Astrocyte (in vitro differentiated cells and primary cell): ENCODE measurements around the gene SPRED3. TPM values are rescaled to one million over a fixed set of nuclear protein-coding genes. Genes with fewer than 3 reads are reported as not detected.

ENCODE experiments used
- DNase-seq: peaks from one replicate; pipeline ENCODE4 v3.0.0-alpha.2; 2010; ENCODE audit warnings: low read depth
- FAIRE-seq: peaks from 2 replicates; lab custom pipeline; 2011; peaks lifted over from hg19 to GRCh38; lab: Jason Lieb, UNC
- H2AFZ ChIP-seq: 2 replicates; pipeline ENCODE4 v1.6.0; 2012; ENCODE audit warnings: low read depth, low read length, inconsistent platforms
- H3K27ac ChIP-seq: 2 replicates; pipeline ENCODE4 v1.5.1; 2011; ENCODE audit warnings: low read depth, low read length, inconsistent platforms
- H3K27me3 ChIP-seq: 2 replicates; pipeline ENCODE4 v1.6.0; 2011; ENCODE audit warnings: low read length, inconsistent platforms; ENCODE audit not compliant: insufficient read depth
- H3K36me3 ChIP-seq: 2 replicates; pipeline ENCODE4 v1.5.1; 2011; ENCODE audit warnings: low read length, inconsistent platforms; ENCODE audit not compliant: insufficient read depth
- H3K4me1 ChIP-seq: 2 replicates; pipeline ENCODE4 v1.5.1; 2011; ENCODE audit warnings: low read length, inconsistent platforms; ENCODE audit not compliant: insufficient read depth
- H3K4me2 ChIP-seq: 2 replicates; pipeline ENCODE4 v1.6.0; 2012; ENCODE audit warnings: low read length, inconsistent platforms
- H3K4me3 ChIP-seq: 2 replicates; pipeline ENCODE4 v1.5.1; 2011; ENCODE audit warnings: low read depth, mild to moderate bottlenecking, low read length, inconsistent platforms; ENCODE audit not compliant: insufficient read depth
- H3K79me2 ChIP-seq: 2 replicates; pipeline ENCODE4 v1.6.0; 2012; ENCODE audit warnings: mild to moderate bottlenecking, low read length, inconsistent platforms; ENCODE audit not compliant: insufficient read depth
- H3K9ac ChIP-seq: 2 replicates; pipeline ENCODE4 v1.6.0; 2012; ENCODE audit warnings: mild to moderate bottlenecking, low read length, inconsistent platforms
- H3K9me3 ChIP-seq: 2 replicates; pipeline ENCODE4 v1.5.1; 2012; ENCODE audit warnings: low read depth, mild to moderate bottlenecking, low read length, inconsistent platforms; ENCODE audit not compliant: insufficient read depth
- H4K20me1 ChIP-seq: 2 replicates; pipeline ENCODE4 v1.6.0; 2012; ENCODE audit warnings: low read length, inconsistent platforms; ENCODE audit not compliant: insufficient read depth
- H3K27ac Mint-ChIP-seq: one replicate; pipeline ENCODE4 v1.8.0; 2021; ENCODE audit warnings: mild to moderate bottlenecking, mixed read lengths; ENCODE audit not compliant: unreplicated experiment
- H3K27me3 Mint-ChIP-seq: one replicate; pipeline ENCODE4 v1.8.0; 2021; ENCODE audit warnings: low read depth, mixed read lengths; ENCODE audit not compliant: unreplicated experiment
- H3K36me3 Mint-ChIP-seq: one replicate; pipeline ENCODE4 v1.8.0; 2021; ENCODE audit warnings: low read depth, mixed read lengths; ENCODE audit not compliant: unreplicated experiment
- H3K4me1 Mint-ChIP-seq: one replicate; pipeline ENCODE4 v1.8.0; 2021; ENCODE audit warnings: low read depth, mixed read lengths; ENCODE audit not compliant: unreplicated experiment
- H3K4me3 Mint-ChIP-seq: one replicate; pipeline ENCODE4 v1.8.0; 2021; ENCODE audit warnings: mild to moderate bottlenecking, moderate library complexity, mixed read lengths; ENCODE audit not compliant: unreplicated experiment
- H3K9me3 Mint-ChIP-seq: one replicate; pipeline ENCODE4 v1.8.0; 2021; ENCODE audit warnings: mild to moderate bottlenecking, mixed read lengths; ENCODE audit not compliant: unreplicated experiment
- EZH2 ChIP-seq: IDR thresholded peaks from 2 replicates; pipeline ENCODE4 v1.6.1; 2012; ENCODE audit warnings: mild to moderate bottlenecking, low read length, inconsistent platforms; ENCODE audit not compliant: insufficient read depth
- total RNA-seq: library from RNA; stranded (reverse); gene quantifications from 2 replicates; pipeline ENCODE4 v1.2.1, GENCODE V29; 2021
- TF ChIP-seq, protein P1 (sequence below): IDR thresholded peaks from 2 replicates; pipeline ENCODE4 v1.5.1; 2011; ENCODE audit warnings: low read depth, mild to moderate bottlenecking, inconsistent platforms, low read length, moderate library complexity; ENCODE audit not compliant: insufficient read depth

Gene SPRED3
- total RNA-seq, 1 donor from 2014 or later = 19.0 TPM

DNA sequence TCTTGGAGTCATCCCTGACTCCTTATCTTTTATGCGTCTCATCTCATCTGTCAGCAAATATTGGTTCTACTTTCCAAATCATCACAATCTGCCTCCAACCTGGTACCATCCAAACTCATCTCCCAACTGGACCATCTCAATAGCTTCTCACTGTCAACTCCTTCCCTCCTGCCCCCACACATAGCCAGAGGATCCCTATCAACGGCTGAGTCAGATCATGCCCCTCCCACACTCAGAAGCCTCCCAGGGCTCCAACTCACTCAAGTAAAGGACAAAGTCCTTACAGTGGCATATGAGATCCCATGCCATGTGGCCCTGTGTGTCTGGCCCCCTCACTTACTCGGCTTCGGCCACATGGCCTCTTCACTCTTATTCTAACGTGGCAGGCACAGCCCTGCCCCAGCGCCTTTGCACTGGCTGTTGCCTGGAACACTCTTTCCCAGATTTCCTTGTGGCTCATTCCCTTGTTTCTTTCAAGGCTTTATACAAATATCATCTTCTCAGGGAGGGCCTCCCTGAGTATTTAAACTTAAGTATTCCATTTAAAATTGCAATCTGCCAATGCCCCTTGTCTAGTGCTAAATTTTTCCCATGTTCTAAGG lies 4.3 kb downstream of the SPRED3 start:
- Histone ChIP-seq H3K79me2 (peaks cover 24% of the 10 kb centered on the region), H2AFZ (no peak overlapping the region), H3K4me2 (peak overlapping the region; percentile 42), H4K20me1 (peaks cover 38% of the 10 kb centered on the region), H3K36me3 (peaks cover 14% of the 10 kb centered on the region), H3K9ac (no peak overlapping the region), H3K27me3 (no peaks in the 10 kb centered on the region), H3K9me3 (no peaks in the 10 kb centered on the region), H3K4me3 (no peak overlapping the region), H3K27ac (no peak overlapping the region), H3K4me1 (peaks cover 23% of the 10 kb centered on the region)
- Mint-ChIP-seq H3K4me3 (peak overlapping the region; percentile 48), H3K27ac (no peak overlapping the region), H3K9me3 (peaks cover 6% of the 10 kb centered on the region), H3K36me3 (peaks cover 25% of the 10 kb centered on the region), H3K4me1 (peaks cover 12% of the 10 kb centered on the region), H3K27me3 (peaks cover 12% of the 10 kb centered on the region)
- FAIRE-seq (peak; percentile 9), DNase-seq (peak; percentile 40)
- TF ChIP-seq, protein P1, sequence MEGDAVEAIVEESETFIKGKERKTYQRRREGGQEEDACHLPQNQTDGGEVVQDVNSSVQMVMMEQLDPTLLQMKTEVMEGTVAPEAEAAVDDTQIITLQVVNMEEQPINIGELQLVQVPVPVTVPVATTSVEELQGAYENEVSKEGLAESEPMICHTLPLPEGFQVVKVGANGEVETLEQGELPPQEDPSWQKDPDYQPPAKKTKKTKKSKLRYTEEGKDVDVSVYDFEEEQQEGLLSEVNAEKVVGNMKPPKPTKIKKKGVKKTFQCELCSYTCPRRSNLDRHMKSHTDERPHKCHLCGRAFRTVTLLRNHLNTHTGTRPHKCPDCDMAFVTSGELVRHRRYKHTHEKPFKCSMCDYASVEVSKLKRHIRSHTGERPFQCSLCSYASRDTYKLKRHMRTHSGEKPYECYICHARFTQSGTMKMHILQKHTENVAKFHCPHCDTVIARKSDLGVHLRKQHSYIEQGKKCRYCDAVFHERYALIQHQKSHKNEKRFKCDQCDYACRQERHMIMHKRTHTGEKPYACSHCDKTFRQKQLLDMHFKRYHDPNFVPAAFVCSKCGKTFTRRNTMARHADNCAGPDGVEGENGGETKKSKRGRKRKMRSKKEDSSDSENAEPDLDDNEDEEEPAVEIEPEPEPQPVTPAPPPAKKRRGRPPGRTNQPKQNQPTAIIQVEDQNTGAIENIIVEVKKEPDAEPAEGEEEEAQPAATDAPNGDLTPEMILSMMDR = no peak
- no peak for TF ChIP-seq EZH2

DNA sequence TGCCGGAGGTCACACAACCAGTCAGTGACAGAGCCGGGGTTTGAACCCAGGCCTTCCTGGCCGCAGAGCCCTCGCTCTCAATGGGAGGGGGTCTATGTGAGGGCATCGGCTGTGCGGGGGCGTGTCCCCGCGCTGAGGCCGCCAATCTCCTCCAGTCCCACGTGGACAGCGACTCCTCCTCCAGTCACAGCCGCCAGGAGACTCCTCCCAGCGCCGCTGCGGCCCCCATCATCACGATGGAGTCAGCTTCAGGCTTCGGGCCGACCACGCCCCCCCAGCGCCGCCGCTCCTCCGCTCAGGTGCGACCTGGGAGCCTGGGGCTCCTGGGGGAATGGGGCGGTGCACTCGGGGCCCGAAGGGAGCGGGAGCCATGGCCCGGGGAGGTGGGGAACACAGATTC lies 6.0 kb downstream of the SPRED3 start:
- no peak overlapping the region for H3K27ac Mint-ChIP-seq
- Histone ChIP-seq H3K36me3 (peaks cover 14% of the 10 kb centered on the region), H3K79me2 (peaks cover 18% of the 10 kb centered on the region), H2AFZ (no peak overlapping the region), H4K20me1 (peaks cover 38% of the 10 kb centered on the region), H3K9ac (no peak overlapping the region), H3K27me3 (no peaks in the 10 kb centered on the region), H3K4me3 (no peak overlapping the region), H3K9me3 (no peaks in the 10 kb centered on the region), H3K27ac (no peak overlapping the region), H3K4me2 (no peak overlapping the region), H3K4me1 (peaks cover 23% of the 10 kb centered on the region)
- FAIRE-seq (no peak), DNase-seq (no peak)
- peaks cover 25% of the 10 kb centered on the region for H3K36me3 Mint-ChIP-seq
- peaks cover 14% of the 10 kb centered on the region for H3K4me1 Mint-ChIP-seq
- no peak for TF ChIP-seq EZH2
- TF ChIP-seq, protein P1 = no peak
- peaks cover 12% of the 10 kb centered on the region for H3K27me3 Mint-ChIP-seq
- H3K9me3 Mint-ChIP-seq = peaks cover 3% of the 10 kb centered on the region
- H3K4me3 Mint-ChIP-seq = no peak overlapping the region

DNA sequence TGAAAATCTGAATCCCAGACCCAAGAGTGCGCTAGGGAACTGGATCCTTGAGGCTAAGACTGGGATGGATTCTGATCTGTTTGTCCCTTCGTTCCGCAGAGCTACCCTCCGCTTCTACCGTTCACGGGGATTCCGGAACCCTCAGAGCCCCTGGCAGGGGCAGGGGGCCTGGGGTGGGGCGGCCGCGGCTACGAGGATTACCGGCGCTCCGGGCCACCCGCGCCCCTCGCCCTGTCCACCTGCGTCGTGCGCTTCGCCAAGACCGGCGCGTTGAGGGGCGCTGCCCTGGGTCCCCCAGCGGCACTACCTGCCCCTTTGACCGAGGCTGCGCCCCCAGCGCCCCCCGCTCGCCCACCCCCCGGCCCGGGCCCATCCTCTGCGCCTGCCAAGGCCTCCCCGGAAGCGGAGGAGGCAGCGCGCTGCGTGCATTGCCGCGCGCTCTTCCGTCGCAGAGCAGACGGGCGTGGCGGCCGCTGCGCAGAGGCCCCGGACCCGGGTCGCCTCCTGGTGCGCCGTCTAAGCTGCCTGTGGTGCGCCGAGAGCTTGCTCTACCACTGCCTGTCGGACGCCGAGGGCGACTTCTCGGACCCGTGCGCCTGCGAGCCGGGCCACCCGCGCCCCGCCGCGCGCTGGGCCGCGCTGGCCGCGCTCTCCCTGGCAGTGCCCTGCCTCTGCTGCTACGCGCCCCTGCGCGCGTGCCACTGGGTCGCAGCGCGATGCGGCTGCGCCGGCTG lies 7.1 kb downstream of the SPRED3 start:
- peaks cover 38% of the 10 kb centered on the region for H4K20me1 ChIP-seq
- Mint-ChIP-seq H3K27ac (no peak overlapping the region), H3K4me1 (peaks cover 20% of the 10 kb centered on the region), H3K4me3 (no peak overlapping the region), H3K27me3 (peaks cover 12% of the 10 kb centered on the region), H3K36me3 (peaks cover 23% of the 10 kb centered on the region), H3K9me3 (peaks cover 3% of the 10 kb centered on the region)
- no peaks in the 10 kb centered on the region for H3K27me3 ChIP-seq
- FAIRE-seq (no peak), DNase-seq (no peak)
- peaks cover 14% of the 10 kb centered on the region for H3K36me3 ChIP-seq
- H3K27ac ChIP-seq = no peak overlapping the region
- H3K9ac ChIP-seq = no peak overlapping the region
- no peak overlapping the region for H3K4me3 ChIP-seq
- peaks cover 15% of the 10 kb centered on the region for H3K4me1 ChIP-seq
- no peak overlapping the region for H2AFZ ChIP-seq
- no peak for TF ChIP-seq EZH2
- TF ChIP-seq, protein P1 = no peak
- H3K79me2 ChIP-seq = peaks cover 10% of the 10 kb centered on the region
- no peak overlapping the region for H3K4me2 ChIP-seq
- H3K9me3 ChIP-seq = no peaks in the 10 kb centered on the region
